CD8-positive, alpha-beta memory T cell (primary cell): ENCODE results near the gene IL7R. TPM values are rescaled to one million over a fixed set of nuclear protein-coding genes. Genes with fewer than 3 reads are reported as not detected.

Source experiments
- CTCF ChIA-PET: fragments of 350-600 bp; sonication (Branson Sonifier 250); formaldehyde crosslinking; loops from one replicate; lab custom pipeline; 2021; ENCODE audit warnings: antibody characterized with exemption; lab: Charles Lee
- POLR2A ChIA-PET: fragments of 350-600 bp; sonication (Branson Sonifier 250); formaldehyde crosslinking; loops from one replicate; lab custom pipeline; 2021; ENCODE audit warnings: antibody characterized with exemption; lab: Charles Lee
- DNase-seq, 5 donors: peaks; one replicate each; pipeline versions ENCODE4 v3.0.0 to v3.0.0-alpha.2; 2020 to 2022; ENCODE audit warnings: mixed read lengths in 1 of 5
- H3K27ac ChIP-seq: one replicate; pipeline ENCODE4 v1.7.0; 2013; ENCODE audit warnings: low read depth, mild to moderate bottlenecking, low read length, moderate library complexity
- H3K27me3 ChIP-seq: 2 replicates; pipeline ENCODE4 v1.7.0; 2013; ENCODE audit warnings: low read length, mild to moderate bottlenecking; ENCODE audit not compliant: insufficient read depth, poor library complexity, severe bottlenecking
- H3K36me3 ChIP-seq: 2 replicates; pipeline ENCODE4 v1.7.0; 2013; ENCODE audit warnings: mild to moderate bottlenecking, low read length, moderate library complexity; ENCODE audit not compliant: insufficient read depth
- H3K4me1 ChIP-seq: 2 replicates; pipeline ENCODE4 v1.7.0; 2013; ENCODE audit warnings: mild to moderate bottlenecking, low read length, moderate library complexity; ENCODE audit not compliant: insufficient read depth
- H3K4me3 ChIP-seq: 2 replicates; pipeline ENCODE4 v1.7.0; 2013; ENCODE audit warnings: mild to moderate bottlenecking, low read length
- H3K9me3 ChIP-seq: 2 replicates; pipeline ENCODE4 v1.7.0; 2013; ENCODE audit warnings: mild to moderate bottlenecking, low read length
- H3K27ac Mint-ChIP-seq, 8 donors: one replicate each; pipeline ENCODE4 v1.8.0; 2020 to 2021; ENCODE audit warnings: mixed read lengths in 8 of 8, mild to moderate bottlenecking in 6 of 8, inconsistent platforms in 3 of 8, moderate library complexity in 3 of 8
- H3K27me3 Mint-ChIP-seq, 2 donors: one replicate each; pipeline ENCODE4 v1.8.0; 2020 to 2021; ENCODE audit warnings: mixed read lengths in 2 of 2, mild to moderate bottlenecking in 1 of 2, moderate library complexity in 1 of 2
- H3K36me3 Mint-ChIP-seq, 3 donors: one replicate each; pipeline ENCODE4 v1.8.0; 2020 to 2021; ENCODE audit warnings: mixed read lengths in 3 of 3, inconsistent platforms in 1 of 3, mild to moderate bottlenecking in 1 of 3
- H3K4me1 Mint-ChIP-seq, 3 donors: one replicate each; pipeline ENCODE4 v1.8.0; 2020 to 2021; ENCODE audit warnings: mixed read lengths in 3 of 3, inconsistent platforms in 1 of 3, mild to moderate bottlenecking in 1 of 3
- H3K4me3 Mint-ChIP-seq, 7 donors: one replicate each; pipeline ENCODE4 v1.8.0; 2020 to 2021; ENCODE audit warnings: mixed read lengths in 7 of 7, mild to moderate bottlenecking in 6 of 7, moderate library complexity in 4 of 7, inconsistent platforms in 2 of 7
- H3K9me3 Mint-ChIP-seq, 5 donors: one replicate each; pipeline ENCODE4 v1.8.0; 2020 to 2022; ENCODE audit warnings: mixed read lengths in 5 of 5, mild to moderate bottlenecking in 3 of 5, moderate library complexity in 2 of 5, inconsistent platforms in 1 of 5
- polyA plus RNA-seq: library from polyadenylated mRNA; unstranded; fragments of 300-500 nt; fragmentation: Illumina TruSeq; gene quantifications from one replicate; pipeline ENCODE4 v1.2.3, GENCODE V29; 2021
- total RNA-seq, 2 experiments: library from RNA; stranded (reverse); gene quantifications; one replicate each; pipeline ENCODE4 v1.2.3, GENCODE V29; 2021

The IL7R gene
- total and polyA plus RNA-seq, 3 experiments from 2014 or later: 272 to 761 (median 289) TPM

DNA sequence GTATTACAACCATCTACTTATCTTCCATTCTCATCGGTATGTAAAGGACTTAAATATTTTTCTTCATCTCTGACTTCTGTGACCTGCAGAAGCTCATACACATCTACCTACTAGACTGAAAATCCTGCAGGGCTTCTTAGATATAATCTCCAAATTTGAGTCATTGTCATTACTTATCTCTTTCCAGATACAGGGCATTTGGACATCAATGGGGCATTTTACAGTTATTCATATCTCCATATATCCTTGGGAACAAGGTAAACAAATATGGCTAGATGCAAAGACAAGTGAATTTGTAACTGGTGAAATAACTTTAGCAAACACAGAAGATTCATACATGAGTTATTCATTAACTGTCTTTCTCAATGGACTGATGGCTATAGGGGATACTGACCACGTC lies 37.7 kb upstream of the IL7R start:
- Mint-ChIP-seq H3K4me1 (peaks cover 0 to 58% (median 56%) of the 10 kb centered on the region in 3 donors), H3K9me3 (no peaks in the 10 kb centered on the region), H3K36me3 (peaks cover 0 to 7% (median 5%) of the 10 kb centered on the region in 3 donors), H3K4me3 (peak overlapping the region; percentile 22 to 66 (median 52)), H3K27ac (peak overlapping the region; percentile 43 to 96 (median 92)), H3K27me3 (no peaks in the 10 kb centered on the region)
- Histone ChIP-seq H3K4me3 (no peak overlapping the region), H3K4me1 (peaks cover 97% of the 10 kb centered on the region), H3K36me3 (no peaks in the 10 kb centered on the region), H3K27me3 (no peaks in the 10 kb centered on the region), H3K9me3 (no peaks in the 10 kb centered on the region), H3K27ac (no peak overlapping the region)
- no peak for DNase-seq
- ChIA-PET POLR2A (interaction anchor here (0.9 to 6.5 kb wide), 4 partner anchors 12 to 38 kb away, joined by 3 to 125 read pairs (median 7); partner anchors contain the start of gene IL7R), CTCF (interaction anchor here (1.2 to 10.3 kb wide), 2 partner anchors 16 to 36 kb away, joined by 4 to 165 read pairs; partner anchors contain the start of gene IL7R)

GRCh38 chr5:35819668-35820067 lies 37.0 kb upstream of the IL7R start:
- H3K4me3 ChIP-seq: no peak overlapping the region
- Mint-ChIP-seq H3K36me3 (peaks cover 0 to 7% (median 7%) of the 10 kb centered on the region in 3 donors), H3K4me3 (peak overlapping the region; percentile 26 to 63 (median 45)), H3K27ac (peak overlapping the region; percentile 69 to 96 (median 92)), H3K27me3 (no peaks in the 10 kb centered on the region), H3K4me1 (peaks cover 0 to 62% (median 61%) of the 10 kb centered on the region in 3 donors), H3K9me3 (no peaks in the 10 kb centered on the region)
- peaks cover 97% of the 10 kb centered on the region for H3K4me1 ChIP-seq
- POLR2A ChIA-PET: interaction anchor here (0.9 to 6.5 kb wide), 6 partner anchors 8 to 37 kb away, joined by 3 to 125 read pairs (median 7); partner anchors contain the start of gene IL7R
- peak in 2 of 5 donors; percentile 46 to 53 for DNase-seq
- no peak overlapping the region for H3K27ac ChIP-seq
- H3K9me3 ChIP-seq: no peaks in the 10 kb centered on the region
- no peaks in the 10 kb centered on the region for H3K36me3 ChIP-seq
- H3K27me3 ChIP-seq: no peaks in the 10 kb centered on the region
- CTCF ChIA-PET: interaction anchor here (1.2 to 10.3 kb wide), 2 partner anchors 16 to 36 kb away, joined by 4 to 165 read pairs; partner anchors contain the start of gene IL7R

DNA sequence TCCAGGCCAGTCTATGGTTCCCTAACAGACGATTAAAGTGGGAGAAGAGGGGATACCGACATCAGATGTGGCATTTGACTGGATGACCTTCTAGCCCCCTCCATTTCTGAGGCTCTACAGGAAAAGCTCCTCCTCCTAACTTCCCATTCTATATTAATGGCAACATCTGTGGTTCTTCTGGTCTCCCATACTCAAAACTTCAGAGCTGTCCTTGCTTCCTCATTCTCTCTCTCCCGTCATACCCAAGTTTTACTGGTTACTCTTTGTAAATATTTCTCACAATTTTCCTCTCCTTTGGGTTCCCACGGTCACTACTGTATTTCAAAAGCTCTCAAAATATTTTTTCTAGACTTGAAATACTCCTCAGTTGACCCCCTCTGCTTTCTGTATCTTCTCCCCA lies 36.0 kb upstream of the IL7R start:
- H3K9me3 ChIP-seq: no peaks in the 10 kb centered on the region
- Mint-ChIP-seq H3K27me3 (no peaks in the 10 kb centered on the region), H3K4me3 (peak overlapping the region in 6 of 7 donors; percentile 30 to 63 (median 46)), H3K9me3 (no peaks in the 10 kb centered on the region), H3K36me3 (peaks cover 0 to 7% (median 7%) of the 10 kb centered on the region in 3 donors), H3K4me1 (peaks cover 0 to 73% (median 71%) of the 10 kb centered on the region in 3 donors), H3K27ac (peak overlapping the region; percentile 69 to 96 (median 92))
- no peak for DNase-seq
- H3K27me3 ChIP-seq: no peaks in the 10 kb centered on the region
- peaks cover 97% of the 10 kb centered on the region for H3K4me1 ChIP-seq
- no peak overlapping the region for H3K4me3 ChIP-seq
- CTCF ChIA-PET: interaction anchor here (0.7 to 10.3 kb wide), 4 partner anchors 26 to 105 kb away, joined by 3 to 165 read pairs (median 4); partner anchors contain the start of gene IL7R
- no peak overlapping the region for H3K27ac ChIP-seq
- POLR2A ChIA-PET: interaction anchor here (1.3 to 6.5 kb wide), 3 partner anchors 30 to 57 kb away, joined by 3 to 125 read pairs (median 28); partner anchors contain the start of gene IL7R
- H3K36me3 ChIP-seq: no peaks in the 10 kb centered on the region

DNA sequence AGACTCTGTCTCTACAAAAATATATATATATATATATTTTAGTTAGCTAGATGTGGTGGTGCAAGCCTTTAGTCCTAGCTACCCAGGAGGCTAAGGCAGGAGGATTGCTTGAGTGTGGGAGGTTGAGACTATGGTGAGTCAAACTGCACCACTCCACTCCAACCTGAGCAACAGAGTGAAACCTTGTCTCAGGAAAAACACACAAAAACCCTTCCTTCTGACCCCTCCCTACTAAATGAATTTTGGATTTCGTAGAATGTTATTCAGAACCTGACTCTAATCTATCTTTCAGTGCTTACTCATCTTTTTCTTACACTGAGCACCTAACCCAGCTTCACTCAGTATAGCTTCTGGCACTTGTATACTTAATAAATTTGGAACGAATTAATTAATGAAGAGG lies 35.2 kb upstream of the IL7R start:
- H3K4me1 Mint-ChIP-seq: peaks cover 0 to 81% (median 79%) of the 10 kb centered on the region in 3 donors
- Histone ChIP-seq H3K27me3 (no peaks in the 10 kb centered on the region), H3K9me3 (no peaks in the 10 kb centered on the region), H3K36me3 (no peaks in the 10 kb centered on the region), H3K4me1 (peaks cover 97% of the 10 kb centered on the region), H3K27ac (no peak overlapping the region), H3K4me3 (peak overlapping the region; percentile 11)
- POLR2A ChIA-PET: interaction anchor here (1.2 to 6.5 kb wide), 8 partner anchors 8 to 63 kb away, joined by 3 to 125 read pairs (median 14); partner anchors contain the start of gene IL7R
- H3K36me3 Mint-ChIP-seq: peaks cover 0 to 11% (median 7%) of the 10 kb centered on the region in 3 donors
- CTCF ChIA-PET: interaction anchor here (0.7 to 10.3 kb wide), 11 partner anchors 9 to 104 kb away, joined by 3 to 165 read pairs (median 5); partner anchors contain the start of gene IL7R
- peak overlapping the region in 6 of 7 donors; percentile 62 to 83 (median 73) for H3K4me3 Mint-ChIP-seq
- H3K9me3 Mint-ChIP-seq: no peaks in the 10 kb centered on the region
- peak overlapping the region; percentile 83 to 99 (median 93) for H3K27ac Mint-ChIP-seq
- no peak for DNase-seq
- H3K27me3 Mint-ChIP-seq: no peaks in the 10 kb centered on the region

DNA sequence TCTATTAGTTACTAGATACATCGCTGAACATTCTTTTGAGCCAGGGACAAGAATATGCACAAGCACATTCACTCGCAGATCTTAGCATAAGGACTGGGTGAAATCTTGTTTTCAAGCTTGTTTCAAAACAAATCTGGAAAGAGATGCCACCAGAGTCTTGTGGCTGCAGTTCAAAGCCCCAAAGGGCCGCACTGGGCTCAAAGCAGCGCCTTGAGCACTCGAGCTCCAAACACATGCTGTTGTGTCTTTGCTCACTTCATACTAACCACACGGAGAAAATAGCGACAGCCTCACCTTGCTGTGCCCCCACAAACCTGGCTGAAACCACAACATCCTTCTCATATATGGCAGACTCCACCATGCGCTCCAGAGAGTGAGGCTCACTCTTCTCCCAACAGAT lies 34.2 kb upstream of the IL7R start:
- Mint-ChIP-seq H3K4me3 (peak overlapping the region; percentile 59 to 83 (median 74)), H3K36me3 (peaks cover 0 to 12% (median 7%) of the 10 kb centered on the region in 3 donors), H3K27me3 (no peaks in the 10 kb centered on the region), H3K4me1 (peaks cover 0 to 91% (median 89%) of the 10 kb centered on the region in 3 donors), H3K9me3 (no peaks in the 10 kb centered on the region), H3K27ac (peak overlapping the region; percentile 83 to 99 (median 93))
- Histone ChIP-seq H3K4me3 (peak overlapping the region; percentile 11), H3K4me1 (peaks cover 97% of the 10 kb centered on the region), H3K27ac (no peak overlapping the region), H3K36me3 (no peaks in the 10 kb centered on the region), H3K9me3 (no peaks in the 10 kb centered on the region), H3K27me3 (no peaks in the 10 kb centered on the region)
- POLR2A ChIA-PET: interaction anchor here (0.7 to 6.5 kb wide), 15 partner anchors 9 to 205 kb away, joined by 3 to 125 read pairs (median 5); partner anchors contain the start of genes IL7R and SPEF2
- DNase-seq: peak in 4 of 5 donors; percentile 8 to 80 (median 65)
- CTCF ChIA-PET: interaction anchor here (0.7 to 10.3 kb wide), 18 partner anchors 8 to 173 kb away, joined by 3 to 165 read pairs (median 4); partner anchors contain the start of gene IL7R

DNA sequence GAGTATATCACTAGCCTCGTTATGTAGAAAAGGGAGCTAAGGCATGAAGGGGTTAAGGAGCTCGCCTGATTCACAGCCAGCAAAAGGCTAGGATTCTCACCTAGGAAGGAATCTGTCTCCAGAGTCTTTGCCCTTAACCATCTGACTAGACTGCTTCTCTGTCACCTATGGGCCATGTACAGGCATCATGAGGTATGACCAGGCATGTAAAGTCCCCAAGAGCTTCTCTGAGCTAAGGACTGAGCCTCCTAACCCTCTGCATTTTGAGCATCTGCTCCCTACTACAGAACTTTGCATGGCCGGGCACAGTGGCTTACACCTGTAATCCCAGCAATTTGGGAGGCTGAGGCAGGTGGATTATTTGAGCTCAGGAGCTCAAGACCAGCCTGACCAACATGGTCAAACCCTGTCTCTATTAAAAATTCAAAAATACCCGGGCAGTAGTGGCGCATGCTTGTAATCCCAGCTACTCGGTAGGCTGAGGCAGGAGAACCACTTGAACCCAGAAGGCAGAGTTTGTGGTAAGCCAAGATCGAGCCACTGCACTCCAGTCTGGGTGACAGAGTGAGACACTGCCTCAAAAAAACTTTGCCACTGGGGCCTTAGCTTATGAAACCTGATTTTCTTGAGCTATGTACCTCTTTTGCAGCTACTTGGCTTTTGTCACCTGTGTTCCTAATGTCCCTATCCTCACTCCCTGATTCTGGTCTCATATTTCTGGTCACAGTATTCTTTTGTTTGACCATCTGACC lies 33.2 kb upstream of the IL7R start:
- no peak for DNase-seq
- H3K27me3 ChIP-seq: no peaks in the 10 kb centered on the region
- ChIA-PET POLR2A (interaction anchor here (0.6 to 6.5 kb wide), 12 partner anchors 8 to 169 kb away, joined by 3 to 125 read pairs (median 10); partner anchors contain the start of gene IL7R), CTCF (interaction anchor here (0.9 to 10.3 kb wide), 11 partner anchors 9 to 174 kb away, joined by 3 to 165 read pairs (median 4); partner anchors contain the start of gene IL7R)
- H3K9me3 ChIP-seq: no peaks in the 10 kb centered on the region
- H3K36me3 ChIP-seq: no peaks in the 10 kb centered on the region
- H3K4me1 ChIP-seq: peaks cover 96% of the 10 kb centered on the region
- peak overlapping the region; percentile 88 to 97 (median 93) for H3K27ac Mint-ChIP-seq
- no peak overlapping the region for H3K4me3 ChIP-seq
- H3K9me3 Mint-ChIP-seq: no peaks in the 10 kb centered on the region
- peaks cover 0 to 12% (median 7%) of the 10 kb centered on the region in 3 donors for H3K36me3 Mint-ChIP-seq
- peaks cover 0 to 100% (median 98%) of the 10 kb centered on the region in 3 donors for H3K4me1 Mint-ChIP-seq
- H3K4me3 Mint-ChIP-seq: peak overlapping the region; percentile 59 to 79 (median 72)
- H3K27me3 Mint-ChIP-seq: no peaks in the 10 kb centered on the region
- no peak overlapping the region for H3K27ac ChIP-seq

GRCh38 chr5:35826056-35826455 lies 30.6 kb upstream of the IL7R start:
- ChIA-PET CTCF (interaction anchor here (1.2 to 10.3 kb wide), 3 partner anchors 13 to 50 kb away, joined by 4 to 165 read pairs (median 6); partner anchors contain the start of gene IL7R), POLR2A (no interaction called here)
- no peaks in the 10 kb centered on the region for H3K9me3 ChIP-seq
- H3K4me3 Mint-ChIP-seq: peak overlapping the region in 6 of 7 donors; percentile 10 to 74 (median 59)
- H3K27me3 Mint-ChIP-seq: no peaks in the 10 kb centered on the region
- no peaks in the 10 kb centered on the region for H3K9me3 Mint-ChIP-seq
- DNase-seq: no peak
- H3K36me3 ChIP-seq: no peaks in the 10 kb centered on the region
- H3K27ac ChIP-seq: no peak overlapping the region
- peaks cover 0 to 8% (median 2%) of the 10 kb centered on the region in 3 donors for H3K36me3 Mint-ChIP-seq
- peaks cover 76% of the 10 kb centered on the region for H3K4me1 ChIP-seq
- peak overlapping the region; percentile 56 to 97 (median 93) for H3K27ac Mint-ChIP-seq
- H3K27me3 ChIP-seq: no peaks in the 10 kb centered on the region
- peaks cover 0 to 97% (median 90%) of the 10 kb centered on the region in 3 donors for H3K4me1 Mint-ChIP-seq
- no peak overlapping the region for H3K4me3 ChIP-seq
